ENCODE results near the gene KLHL29. TPM values are rescaled to one million over a fixed set of nuclear protein-coding genes. Genes with fewer than 3 reads are reported as not detected.

KLHL29 gene
- total RNA-seq, 4 donors from 2014 or later: 4.8 to 17.0 (median 10.5) TPM

DNA sequence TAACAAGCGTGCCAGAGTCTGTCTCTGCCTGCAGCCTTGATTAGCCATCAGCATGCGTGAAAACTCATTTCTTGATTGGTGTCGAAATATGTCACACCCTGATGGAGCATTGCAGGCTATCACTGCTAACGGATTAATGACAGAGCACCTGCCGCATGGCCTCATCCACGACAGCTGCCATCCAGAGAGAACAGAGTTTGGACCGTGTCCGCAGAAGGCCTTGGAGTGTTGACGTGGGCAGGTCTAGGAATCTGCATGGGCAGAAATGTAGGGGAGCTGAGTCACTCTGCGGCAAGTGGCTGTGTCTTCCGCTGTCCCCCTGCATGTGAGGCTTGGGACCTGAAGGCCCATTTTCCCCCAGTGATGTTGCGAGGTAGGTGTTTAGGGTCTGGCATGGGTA is 43.0 kb downstream of the KLHL29 start:
- no peak for TF ChIP-seq POLR2A (IDR thresholded peaks at IDR 0.05)
- TF ChIP-seq, protein P1, sequence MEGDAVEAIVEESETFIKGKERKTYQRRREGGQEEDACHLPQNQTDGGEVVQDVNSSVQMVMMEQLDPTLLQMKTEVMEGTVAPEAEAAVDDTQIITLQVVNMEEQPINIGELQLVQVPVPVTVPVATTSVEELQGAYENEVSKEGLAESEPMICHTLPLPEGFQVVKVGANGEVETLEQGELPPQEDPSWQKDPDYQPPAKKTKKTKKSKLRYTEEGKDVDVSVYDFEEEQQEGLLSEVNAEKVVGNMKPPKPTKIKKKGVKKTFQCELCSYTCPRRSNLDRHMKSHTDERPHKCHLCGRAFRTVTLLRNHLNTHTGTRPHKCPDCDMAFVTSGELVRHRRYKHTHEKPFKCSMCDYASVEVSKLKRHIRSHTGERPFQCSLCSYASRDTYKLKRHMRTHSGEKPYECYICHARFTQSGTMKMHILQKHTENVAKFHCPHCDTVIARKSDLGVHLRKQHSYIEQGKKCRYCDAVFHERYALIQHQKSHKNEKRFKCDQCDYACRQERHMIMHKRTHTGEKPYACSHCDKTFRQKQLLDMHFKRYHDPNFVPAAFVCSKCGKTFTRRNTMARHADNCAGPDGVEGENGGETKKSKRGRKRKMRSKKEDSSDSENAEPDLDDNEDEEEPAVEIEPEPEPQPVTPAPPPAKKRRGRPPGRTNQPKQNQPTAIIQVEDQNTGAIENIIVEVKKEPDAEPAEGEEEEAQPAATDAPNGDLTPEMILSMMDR (IDR thresholded peaks at IDR 0.05): no peak
- H3K36me3 ChIP-seq: no peaks in the 10 kb centered on the region
- peaks cover 3 to 6% of the 10 kb centered on the region in 2 donors for H3K4me1 ChIP-seq
- H3K9me3 ChIP-seq: no peaks in the 10 kb centered on the region
- no peak for DNase-seq
- intact Hi-C loops (cut with DNase I; ENCODE audit: low total_unique reads): no loop called here
- no peak overlapping the region for H3K27ac ChIP-seq
- no peaks in the 10 kb centered on the region for H3K27me3 ChIP-seq
- no peak overlapping the region for H3K4me3 ChIP-seq

DNA sequence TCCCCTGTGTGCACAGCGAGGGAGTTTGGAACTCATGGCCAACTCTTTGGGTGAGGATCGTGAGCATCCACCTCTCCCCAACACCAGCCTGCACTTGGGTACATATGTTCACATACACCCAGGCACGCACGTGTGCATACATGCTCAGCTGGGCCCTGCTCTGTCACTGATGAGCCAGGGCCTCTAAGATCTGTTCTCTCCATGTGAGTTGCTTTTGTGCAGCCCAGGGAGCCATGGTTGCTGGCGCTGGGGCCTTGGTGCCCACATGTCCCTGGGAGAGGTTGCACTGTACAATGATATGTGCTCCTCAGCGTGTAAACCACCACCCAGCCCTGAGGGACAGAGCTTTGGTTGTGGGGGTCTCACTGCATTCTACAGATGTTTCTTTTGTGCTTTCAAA is 44.1 kb downstream of the KLHL29 start:
- H3K27ac ChIP-seq: no peak overlapping the region
- H3K9me3 ChIP-seq: no peaks in the 10 kb centered on the region
- H3K4me3 ChIP-seq: no peak overlapping the region
- intact Hi-C loops (cut with DNase I; ENCODE audit: low total_unique reads): no loop called here
- DNase-seq: no peak
- H3K36me3 ChIP-seq: no peaks in the 10 kb centered on the region
- no peaks in the 10 kb centered on the region for H3K27me3 ChIP-seq
- H3K4me1 ChIP-seq: peaks cover 3 to 6% of the 10 kb centered on the region in 2 donors
- TF ChIP-seq, protein P1 (IDR thresholded peaks at IDR 0.05): no peak
- TF ChIP-seq POLR2A (IDR thresholded peaks at IDR 0.05): no peak

DNA sequence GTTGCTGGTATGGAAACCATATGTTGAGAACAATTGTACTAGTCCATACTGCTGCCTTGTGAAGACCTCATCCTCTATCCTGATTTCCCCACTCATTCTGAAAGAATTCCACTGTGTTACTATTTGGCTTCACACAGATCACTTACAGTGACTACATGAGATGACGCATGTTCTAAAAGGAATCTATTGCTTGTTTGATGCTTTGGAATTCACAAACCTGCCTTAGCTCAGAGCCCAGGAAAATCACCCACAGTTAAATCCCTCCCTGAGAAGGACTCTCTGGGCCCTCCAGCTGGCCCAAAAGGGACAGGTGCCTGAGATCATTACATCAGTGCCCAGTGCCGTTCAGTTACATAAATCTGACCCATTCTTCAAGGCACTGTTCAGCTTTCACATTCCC is 45.3 kb downstream of the KLHL29 start:
- TF ChIP-seq, protein P1 (IDR thresholded peaks at IDR 0.05): no peak
- TF ChIP-seq POLR2A (IDR thresholded peaks at IDR 0.05): no peak
- no peak for DNase-seq
- Histone ChIP-seq H3K4me1 (peaks cover 3 to 6% of the 10 kb centered on the region in 2 donors), H3K36me3 (no peaks in the 10 kb centered on the region), H3K27me3 (no peaks in the 10 kb centered on the region), H3K9me3 (no peaks in the 10 kb centered on the region), H3K4me3 (no peak overlapping the region), H3K27ac (no peak overlapping the region)
- intact Hi-C loops (cut with DNase I; ENCODE audit: low total_unique reads): no loop called here

DNA sequence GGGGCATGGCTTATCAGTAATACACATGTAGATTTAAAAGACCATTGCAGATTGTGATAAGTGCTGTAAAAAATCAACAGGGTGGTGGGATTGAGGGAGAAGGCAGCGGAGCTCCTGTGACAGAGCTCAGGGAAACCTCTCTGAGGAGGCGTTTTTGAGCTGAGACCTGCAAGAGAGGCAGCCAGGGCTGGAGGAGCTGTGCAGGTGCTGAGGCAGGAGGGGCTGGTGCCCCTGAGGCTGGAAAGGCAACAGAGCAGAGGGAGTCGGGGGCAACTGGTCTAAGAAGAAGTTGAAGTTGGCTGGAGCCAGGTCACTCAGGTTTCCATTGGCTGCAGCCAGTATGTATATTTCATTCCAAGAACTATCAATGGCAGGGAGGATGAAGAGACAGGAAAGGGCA is 47.6 kb downstream of the KLHL29 start:
- Histone ChIP-seq H3K36me3 (no peaks in the 10 kb centered on the region), H3K9me3 (no peaks in the 10 kb centered on the region), H3K4me1 (no peaks in the 10 kb centered on the region), H3K4me3 (no peak overlapping the region), H3K27me3 (no peaks in the 10 kb centered on the region), H3K27ac (no peak overlapping the region)
- intact Hi-C loops (cut with DNase I; ENCODE audit: low total_unique reads): no loop called here
- no peak for DNase-seq
- TF ChIP-seq, protein P1 (IDR thresholded peaks at IDR 0.05): no peak

DNA sequence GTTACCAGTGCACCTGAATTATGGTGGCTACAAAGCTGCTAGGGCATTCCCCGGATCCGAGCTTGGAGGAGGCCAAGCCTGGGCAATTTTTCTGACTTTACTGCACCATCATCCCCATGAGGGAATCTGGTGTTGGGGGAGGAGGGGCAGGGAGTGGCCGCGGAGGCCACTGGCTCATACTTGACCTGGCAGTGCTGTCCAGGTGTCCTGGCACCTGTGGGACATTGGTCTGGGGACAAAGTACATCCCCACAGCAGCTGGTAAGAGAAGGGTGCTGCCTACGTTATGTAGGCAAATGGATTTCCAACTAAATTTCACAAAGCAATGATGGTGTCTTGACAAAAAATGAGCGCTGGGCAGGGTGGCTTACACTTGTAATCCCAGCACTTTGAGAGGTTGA is 48.3 kb downstream of the KLHL29 start:
- no peaks in the 10 kb centered on the region for H3K9me3 ChIP-seq
- intact Hi-C loops (cut with DNase I; ENCODE audit: low total_unique reads): no loop called here

More for the DNA sequence above, 48.3 kb downstream of the KLHL29 start:
- DNase-seq: no peak
- Histone ChIP-seq H3K27ac (no peak overlapping the region), H3K4me3 (no peak overlapping the region), H3K36me3 (no peaks in the 10 kb centered on the region), H3K27me3 (no peaks in the 10 kb centered on the region), H3K4me1 (no peaks in the 10 kb centered on the region)
- TF ChIP-seq, protein P1 (IDR thresholded peaks at IDR 0.05): no peak
- TF ChIP-seq POLR2A (IDR thresholded peaks at IDR 0.05): no peak
